DND-41 (cell line): ENCODE results near the gene PIP4K2A.
"Not testable (repeated sequence)": the region's sequence is repeated elsewhere in the genome, so short reads cannot be mapped to it uniquely, and the experiment has no call there.

Experiments
- ATAC-seq: fragments of 200-7000 bp; cut with Tn5 transposase; 3 replicates; pipeline ENCODE4 v1.9.1; 2021; ENCODE audit warnings: low read depth; ENCODE audit not compliant: insufficient read depth
- DNase-seq: peaks from one replicate; pipeline ENCODE4 v3.0.0-alpha.2; 2020
- H2AFZ ChIP-seq: 2 replicates; pipeline ENCODE4 v1.6.0; 2012; ENCODE audit warnings: low read depth, low read length
- H3K27ac ChIP-seq: 2 replicates; pipeline ENCODE4 v1.5.1; 2012; ENCODE audit warnings: low read length, inconsistent platforms
- H3K27me3 ChIP-seq: fragments of 200-600 bp; sonication (generic); 2 replicates; pipeline ENCODE4 v1.6.0; 2012; ENCODE audit warnings: low read length, mild to moderate bottlenecking, inconsistent platforms; ENCODE audit not compliant: insufficient read depth, poor library complexity
- H3K36me3 ChIP-seq: 2 replicates; pipeline ENCODE4 v1.5.1; 2012; ENCODE audit warnings: low read length, inconsistent platforms; ENCODE audit not compliant: insufficient read depth
- H3K4me1 ChIP-seq: 2 replicates; pipeline ENCODE4 v1.5.1; 2012; ENCODE audit warnings: mild to moderate bottlenecking, low read length; ENCODE audit not compliant: insufficient read depth
- H3K4me2 ChIP-seq: 2 replicates; pipeline ENCODE4 v1.6.0; 2012; ENCODE audit warnings: mild to moderate bottlenecking, moderate library complexity, low read length, inconsistent platforms; ENCODE audit not compliant: insufficient read depth
- H3K4me3 ChIP-seq, 2 experiments: fragments of 200-600 bp in 1 of 2; shearing (Covaris generic) in 1 of 2; 2 replicates each; pipeline ENCODE4 v1.5.1; 2012 to 2016; ENCODE audit warnings: inconsistent platforms in 2 of 2, low read length in 2 of 2, mild to moderate bottlenecking in 2 of 2, low read depth in 1 of 2, moderate library complexity in 1 of 2
- H3K79me2 ChIP-seq: 2 replicates; pipeline ENCODE4 v1.6.0; 2012; ENCODE audit warnings: low read length, inconsistent platforms; ENCODE audit not compliant: insufficient read depth
- H3K9ac ChIP-seq: 2 replicates; pipeline ENCODE4 v1.6.0; 2012; ENCODE audit warnings: low read depth, mild to moderate bottlenecking, inconsistent platforms, low read length, moderate library complexity
- H3K9me3 ChIP-seq: 2 replicates; pipeline ENCODE4 v1.5.1; 2012; ENCODE audit warnings: low read length, moderate library complexity, mild to moderate bottlenecking, inconsistent platforms; ENCODE audit not compliant: insufficient read depth, severe bottlenecking
- H4K20me1 ChIP-seq: 2 replicates; pipeline ENCODE4 v1.6.0; 2012; ENCODE audit warnings: low read length; ENCODE audit not compliant: insufficient read depth
- EZH2 ChIP-seq: IDR thresholded peaks from 3 replicates; pipeline ENCODE4 v1.6.1; 2012; ENCODE audit warnings: borderline replicate concordance, low read depth, mild to moderate bottlenecking, moderate library complexity, low read length, inconsistent platforms; ENCODE audit not compliant: severe bottlenecking
- TF ChIP-seq, protein P1 (sequence below): IDR thresholded peaks from 2 replicates; pipeline ENCODE4 v1.5.1; 2012; ENCODE audit warnings: borderline replicate concordance, low read length, moderate library complexity, mild to moderate bottlenecking; ENCODE audit not compliant: poor library complexity, severe bottlenecking; ENCODE audit errors: extremely low read depth

PIP4K2A gene

DNA sequence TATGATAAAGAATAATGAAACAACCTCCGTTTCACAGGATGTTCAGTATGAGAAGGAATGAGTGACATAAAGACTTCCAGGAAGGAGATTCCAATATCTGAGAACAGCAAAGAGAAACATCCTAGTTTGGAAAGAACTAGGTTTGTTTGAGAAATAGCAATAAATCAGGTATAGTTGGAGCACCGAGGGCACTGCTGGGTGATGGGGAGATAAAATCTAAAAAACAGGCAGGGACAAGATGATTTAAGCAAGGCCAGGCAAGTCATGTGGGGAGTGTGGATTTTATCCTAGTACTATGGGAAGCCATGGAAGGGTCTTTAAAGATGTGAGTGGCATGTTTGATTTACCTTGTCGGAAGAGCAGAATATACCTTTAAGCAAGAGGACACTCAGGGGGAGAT, 199.4 kb downstream of the PIP4K2A start:
- H3K27ac ChIP-seq, result no peak overlapping the region
- H2AFZ ChIP-seq, result no peak overlapping the region
- DNase-seq (no peak), ATAC-seq (no peak)
- TF ChIP-seq, protein P1, sequence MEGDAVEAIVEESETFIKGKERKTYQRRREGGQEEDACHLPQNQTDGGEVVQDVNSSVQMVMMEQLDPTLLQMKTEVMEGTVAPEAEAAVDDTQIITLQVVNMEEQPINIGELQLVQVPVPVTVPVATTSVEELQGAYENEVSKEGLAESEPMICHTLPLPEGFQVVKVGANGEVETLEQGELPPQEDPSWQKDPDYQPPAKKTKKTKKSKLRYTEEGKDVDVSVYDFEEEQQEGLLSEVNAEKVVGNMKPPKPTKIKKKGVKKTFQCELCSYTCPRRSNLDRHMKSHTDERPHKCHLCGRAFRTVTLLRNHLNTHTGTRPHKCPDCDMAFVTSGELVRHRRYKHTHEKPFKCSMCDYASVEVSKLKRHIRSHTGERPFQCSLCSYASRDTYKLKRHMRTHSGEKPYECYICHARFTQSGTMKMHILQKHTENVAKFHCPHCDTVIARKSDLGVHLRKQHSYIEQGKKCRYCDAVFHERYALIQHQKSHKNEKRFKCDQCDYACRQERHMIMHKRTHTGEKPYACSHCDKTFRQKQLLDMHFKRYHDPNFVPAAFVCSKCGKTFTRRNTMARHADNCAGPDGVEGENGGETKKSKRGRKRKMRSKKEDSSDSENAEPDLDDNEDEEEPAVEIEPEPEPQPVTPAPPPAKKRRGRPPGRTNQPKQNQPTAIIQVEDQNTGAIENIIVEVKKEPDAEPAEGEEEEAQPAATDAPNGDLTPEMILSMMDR, result no peak
- no peak for TF ChIP-seq EZH2
- H3K9ac ChIP-seq, result no peak overlapping the region
- no peaks in the 10 kb centered on the region for H3K9me3 ChIP-seq
- no peaks in the 10 kb centered on the region for H3K27me3 ChIP-seq
- no peaks in the 10 kb centered on the region for H3K4me1 ChIP-seq
- H3K4me2 ChIP-seq, result no peak overlapping the region
- H4K20me1 ChIP-seq, result no peaks in the 10 kb centered on the region
- no peak overlapping the region for H3K4me3 ChIP-seq
- no peaks in the 10 kb centered on the region for H3K79me2 ChIP-seq
- H3K36me3 ChIP-seq, result no peaks in the 10 kb centered on the region

DNA sequence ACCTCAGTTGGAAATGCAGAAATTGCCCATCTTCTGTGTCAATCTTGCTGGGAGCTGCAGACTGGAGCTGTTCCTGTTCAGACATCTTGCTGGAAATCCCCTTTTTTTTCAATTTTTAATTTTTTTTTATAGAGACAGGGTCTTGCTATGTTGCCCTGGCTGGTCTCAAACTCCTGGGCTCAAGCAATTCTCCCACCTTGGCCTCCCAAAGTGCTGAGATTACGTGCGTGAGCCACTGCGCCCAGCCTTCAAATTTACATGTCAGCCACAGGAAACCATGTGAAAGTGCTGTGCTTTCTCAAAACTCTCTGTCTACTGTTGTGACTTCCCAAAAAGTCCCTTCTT, 200.0 kb downstream of the PIP4K2A start:
- H3K27me3 ChIP-seq, H3K4me1 ChIP-seq, H3K4me2 ChIP-seq, DNase-seq, H3K9me3 ChIP-seq, H3K27ac ChIP-seq, H3K79me2 ChIP-seq, ATAC-seq, H2AFZ ChIP-seq, H3K9ac ChIP-seq, H4K20me1 ChIP-seq, H3K36me3 ChIP-seq, H3K4me3 ChIP-seq: not testable (repeated sequence)

DNA sequence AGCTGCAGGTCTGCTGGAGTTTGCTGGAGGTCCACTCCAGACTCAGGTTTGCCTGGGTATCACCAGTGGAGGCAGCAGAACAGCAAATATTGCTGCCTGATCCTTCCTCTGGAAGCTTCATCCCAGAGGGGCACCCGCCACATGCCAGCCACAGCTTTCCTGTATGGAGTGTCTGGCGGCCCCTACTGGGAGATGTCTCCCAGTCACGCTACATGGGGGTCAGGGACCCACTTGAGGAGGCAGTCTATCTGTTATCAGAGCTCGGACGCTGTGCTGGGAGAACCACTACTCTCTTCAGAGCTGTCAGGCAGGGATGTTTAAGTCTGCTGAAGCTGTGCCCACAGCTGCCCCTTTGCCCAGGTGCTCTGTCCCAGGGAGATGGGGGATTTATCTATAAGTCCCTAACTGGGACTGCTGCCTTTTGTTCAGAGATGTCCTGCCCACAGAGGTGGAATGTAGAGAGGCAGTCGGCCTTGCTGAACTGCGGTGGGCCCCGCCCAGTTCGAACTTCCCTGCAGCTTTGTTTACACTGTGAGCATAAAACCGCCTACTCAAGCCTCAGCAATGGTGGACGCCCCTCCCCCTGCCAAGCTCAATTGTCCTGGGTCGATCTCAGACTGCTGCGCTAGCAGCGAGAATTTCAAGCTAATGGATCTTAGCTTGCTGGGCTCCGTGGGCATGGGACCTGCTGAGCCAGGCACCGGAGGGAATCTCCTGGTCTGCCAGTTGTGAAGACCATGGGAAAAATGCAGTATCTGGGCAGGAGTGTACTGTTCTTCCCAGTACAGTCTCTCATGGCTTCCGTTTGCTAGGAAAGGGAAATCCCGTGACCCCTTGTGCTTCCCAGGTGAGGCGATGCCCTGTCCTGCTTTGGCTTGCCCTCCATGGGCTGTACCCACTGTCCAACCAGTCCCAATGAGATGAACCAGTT, 200.6 kb downstream of the PIP4K2A start:
- not testable (repeated sequence) for ATAC-seq, H4K20me1 ChIP-seq, H3K4me3 ChIP-seq, H2AFZ ChIP-seq, DNase-seq, H3K9ac ChIP-seq, H3K27ac ChIP-seq, H3K4me2 ChIP-seq, H3K79me2 ChIP-seq, H3K4me1 ChIP-seq, H3K36me3 ChIP-seq, H3K9me3 ChIP-seq, H3K27me3 ChIP-seq

DNA sequence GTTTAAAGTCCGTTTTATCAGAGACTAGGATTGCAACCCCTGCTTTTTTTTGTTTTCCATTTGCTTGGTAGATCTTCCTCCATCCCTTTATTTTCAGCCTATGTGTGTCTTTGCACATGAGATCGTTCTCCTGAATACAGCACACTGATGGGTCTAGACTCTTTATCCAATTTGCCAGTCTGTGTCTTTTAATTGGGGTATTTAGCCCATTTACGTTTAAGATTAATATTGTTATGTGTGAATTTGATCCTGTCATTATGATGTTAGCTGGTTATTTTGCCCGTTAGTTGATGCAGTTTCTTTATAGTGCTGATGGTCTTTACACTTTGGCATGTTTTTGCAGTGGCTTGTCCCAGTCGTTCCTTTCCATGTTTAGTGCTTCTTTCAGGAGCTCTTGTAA, 202.4 kb downstream of the PIP4K2A start:
- not testable (repeated sequence) for H3K9me3 ChIP-seq, H3K79me2 ChIP-seq, H3K27me3 ChIP-seq, ATAC-seq, H3K36me3 ChIP-seq, H3K4me1 ChIP-seq, H2AFZ ChIP-seq, H3K4me3 ChIP-seq, DNase-seq, H4K20me1 ChIP-seq, H3K27ac ChIP-seq, H3K4me2 ChIP-seq, H3K9ac ChIP-seq

DNA sequence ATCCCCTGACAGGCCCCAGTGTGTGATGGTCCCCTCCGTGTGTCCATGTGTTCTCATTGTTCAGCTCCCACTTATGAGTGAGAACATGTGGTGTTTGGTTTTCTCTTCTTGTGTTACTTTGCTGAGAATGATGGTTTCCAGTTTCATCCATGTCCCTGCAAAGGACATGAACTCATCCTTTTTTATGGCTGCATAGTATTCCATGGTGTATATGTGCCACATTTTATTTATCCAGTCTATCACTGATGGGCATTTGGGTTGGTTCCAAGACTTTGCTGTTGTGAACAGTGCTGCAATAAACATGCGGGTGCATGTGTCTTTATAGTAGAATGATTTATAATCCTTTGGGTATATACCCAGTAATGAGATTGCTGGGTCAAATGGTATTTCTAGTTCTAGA, 206.2 kb downstream of the PIP4K2A start:
- H3K4me1 ChIP-seq, H3K27me3 ChIP-seq, H3K4me2 ChIP-seq, H2AFZ ChIP-seq, DNase-seq, H4K20me1 ChIP-seq, H3K27ac ChIP-seq, ATAC-seq, H3K79me2 ChIP-seq, H3K36me3 ChIP-seq, H3K9me3 ChIP-seq, H3K4me3 ChIP-seq, H3K9ac ChIP-seq: not testable (repeated sequence)
